ENCODE measurements around the gene BORA.
"Not testable (repeated sequence)": the region's sequence is repeated elsewhere in the genome, so short reads cannot be mapped to it uniquely, and the experiment has no call there.

Gene BORA

GRCh38 chr13:72727417-72728289, at the start of gene BORA, which contains the start of gene MZT1:
BORA (plus strand) TSS chr13:72727923; CDS start chr13:72728941, 1,018 bp downstream.
MZT1 (minus strand) TSS chr13:72727629; CDS start chr13:72727602, 27 bp downstream.
- peak; percentile 94 to 95 for DNase-seq (ENCODE audit: low read depth in 2 of 2)

- no peak for DNase-seq (ENCODE audit: low read depth in 2 of 2)
These were observed 49.4 kb upstream of the BORA start for GRCh38 chr13:72678312-72678711.

- no peak for DNase-seq (ENCODE audit: low read depth in 2 of 2)
These were observed 47.4 kb upstream of the BORA start for GRCh38 chr13:72680353-72680752.

- DNase-seq (ENCODE audit: low read depth in 2 of 2) = no peak
These were observed 41.0 kb upstream of the BORA start for GRCh38 chr13:72686766-72687165.

- DNase-seq (ENCODE audit: low read depth in 2 of 2) = no peak
These were observed 38.5 kb upstream of the BORA start for GRCh38 chr13:72689181-72689696.

GRCh38 chr13:72692884-72693514, 34.7 kb upstream of the BORA start:
- no peak for DNase-seq (ENCODE audit: low read depth in 2 of 2)

- no peak for DNase-seq (ENCODE audit: low read depth in 2 of 2)
These were observed 33.9 kb upstream of the BORA start for GRCh38 chr13:72693832-72694231.

GRCh38 chr13:72694314-72694713, 33.4 kb upstream of the BORA start:
- DNase-seq (ENCODE audit: low read depth in 2 of 2) = no peak

GRCh38 chr13:72696579-72696978, 31.1 kb upstream of the BORA start:
- DNase-seq (ENCODE audit: low read depth in 2 of 2) = peak in 1 of 2 experiments; percentile 2

GRCh38 chr13:72698164-72698563, 29.6 kb upstream of the BORA start:
- DNase-seq (ENCODE audit: low read depth in 2 of 2) = no peak

GRCh38 chr13:72700509-72700908, 27.2 kb upstream of the BORA start:
- DNase-seq (ENCODE audit: low read depth in 2 of 2) = no peak

- DNase-seq (ENCODE audit: low read depth in 2 of 2) = no peak
These were observed 10.9 kb upstream of the BORA start for GRCh38 chr13:72716776-72717175.

GRCh38 chr13:72726185-72726584, 1.5 kb upstream of the BORA start:
- DNase-seq (ENCODE audit: low read depth in 2 of 2) = not testable (repeated sequence)

GRCh38 chr13:72726726-72727416, 852 bp upstream of the BORA start:
- DNase-seq (ENCODE audit: low read depth in 2 of 2) = no peak

- no peak for DNase-seq (ENCODE audit: low read depth in 2 of 2)
These were observed 525 bp downstream of the BORA start for GRCh38 chr13:72728290-72728605.

GRCh38 chr13:72737033-72737432, 9.3 kb downstream of the BORA start:
- no peak for DNase-seq (ENCODE audit: low read depth in 2 of 2)

- DNase-seq (ENCODE audit: low read depth in 2 of 2) = no peak
These were observed 12.3 kb downstream of the BORA start for GRCh38 chr13:72740015-72740414.

- DNase-seq (ENCODE audit: low read depth in 2 of 2) = no peak
These were observed 17.5 kb downstream of the BORA start for GRCh38 chr13:72745260-72745659.

- DNase-seq (ENCODE audit: low read depth in 2 of 2) = no peak
These were observed 23.5 kb downstream of the BORA start for GRCh38 chr13:72751220-72751619.

- DNase-seq (ENCODE audit: low read depth in 2 of 2) = no peak
These were observed 26.4 kb downstream of the BORA start for GRCh38 chr13:72754111-72754510.

GRCh38 chr13:72757792-72758535, 30.2 kb downstream of the BORA start:
- DNase-seq (ENCODE audit: low read depth in 2 of 2) = no peak

- no peak for DNase-seq (ENCODE audit: low read depth in 2 of 2)
These were observed 32.5 kb downstream of the BORA start for GRCh38 chr13:72760189-72760588.

Data from fibroblast of skin of left quadriceps (primary cell).